ENCODE results near the gene IFNE.
A peak's percentile ranks its signal among the peaks of the same experiment; 100 is the strongest.

IFNE gene

GRCh38 chr9:21482213-21482612 lies at the start of gene IFNE:
Gene IFNE, minus strand, starts transcription at chr9:21482313. Its CDS starts 619 bp downstream, at chr9:21481694.
- DNase-seq: no peak

GRCh38 chr9:21528123-21528808 lies 46.2 kb upstream of the IFNE start:
- no peak for DNase-seq

GRCh38 chr9:21527579-21527978 lies 45.5 kb upstream of the IFNE start:
- no peak for DNase-seq

GRCh38 chr9:21525174-21525573 lies 43.1 kb upstream of the IFNE start:
- DNase-seq: no peak

- DNase-seq: no peak
Observed at GRCh38 chr9:21524099-21524830, 42.2 kb upstream of the IFNE start.

GRCh38 chr9:21523021-21524014 lies 41.2 kb upstream of the IFNE start:
- DNase-seq: no peak

- no peak for DNase-seq
Observed at GRCh38 chr9:21522348-21522747, 40.2 kb upstream of the IFNE start.

GRCh38 chr9:21521448-21521847 lies 39.3 kb upstream of the IFNE start:
- DNase-seq: no peak

- no peak for DNase-seq
Observed at GRCh38 chr9:21520501-21521228, 38.6 kb upstream of the IFNE start.

- DNase-seq: no peak
Observed at GRCh38 chr9:21519855-21520434, 37.8 kb upstream of the IFNE start.

GRCh38 chr9:21516796-21517195 lies 34.7 kb upstream of the IFNE start:
- DNase-seq: no peak

GRCh38 chr9:21513431-21513830 lies 31.3 kb upstream of the IFNE start:
- no peak for DNase-seq

- peak; percentile 25 for DNase-seq
Observed at GRCh38 chr9:21510806-21511205, 28.7 kb upstream of the IFNE start.

- DNase-seq: no peak
Observed at GRCh38 chr9:21507483-21507790, 25.3 kb upstream of the IFNE start.

GRCh38 chr9:21506626-21507482 lies 24.7 kb upstream of the IFNE start:
- peak; percentile 97 for DNase-seq

- peak; percentile 48 for DNase-seq
Observed at GRCh38 chr9:21505425-21506179, 23.5 kb upstream of the IFNE start.

GRCh38 chr9:21504894-21505293 lies 22.8 kb upstream of the IFNE start:
- no peak for DNase-seq

- no peak for DNase-seq
Observed at GRCh38 chr9:21504113-21504512, 22.0 kb upstream of the IFNE start.

- DNase-seq: no peak
Observed at GRCh38 chr9:21502586-21502985, 20.5 kb upstream of the IFNE start.

GRCh38 chr9:21499912-21500311 lies 17.8 kb upstream of the IFNE start:
- no peak for DNase-seq

- DNase-seq: no peak
Observed at GRCh38 chr9:21491756-21492155, 9.6 kb upstream of the IFNE start.

Data from fibroblast of skin of right biceps (primary cell).